SK-N-SH (cell line): ENCODE results near the gene CTU1. TPM values are rescaled to one million over a fixed set of nuclear protein-coding genes. Genes with fewer than 3 reads are reported as not detected.

Source experiments
- CTCF ChIA-PET: fragments of 300-600, 350-600 bp; formaldehyde crosslinking; extraction: SDS; loops from one replicate; lab custom pipeline; 2021; lab: Yijun Ruan, JAX
- POLR2A ChIA-PET: fragments of 350-600 bp; sonication (Branson Sonifier 250); formaldehyde crosslinking; extraction: SDS; loops from one replicate; lab custom pipeline; 2020; ENCODE audit warnings: antibody characterized with exemption, inconsistent platforms; lab: Yijun Ruan, JAX
- DNase-seq: peaks from one replicate; pipeline ENCODE4 v3.0.0; 2012
- H2AFZ ChIP-seq: fragments of 200-600 bp; sonication (generic); 2 replicates; pipeline ENCODE4 v1.8.1; 2016; ENCODE audit warnings: antibody characterized with exemption, mild to moderate bottlenecking, low read depth
- H3F3A ChIP-seq: fragments of 200-600 bp; sonication (generic); replicated peaks from 2 replicates; pipeline ENCODE3; 2016; ENCODE audit warnings: antibody characterized with exemption, mild to moderate bottlenecking; ENCODE audit not compliant: insufficient read depth
- H3K27ac ChIP-seq, 2 experiments: fragments of 200-500 bp in 1 of 2; fragments of 200-600 bp in 1 of 2; sonication (Bioruptor generic) in 1 of 2; sonication (generic), shearing (Covaris generic) in 1 of 2; 2 replicates each; pipeline versions ENCODE4 v1.5.1 to v1.6.1; 2014 to 2016; ENCODE audit warnings: low read depth in 2 of 2, inconsistent platforms in 1 of 2, low read length in 1 of 2, mild to moderate bottlenecking in 1 of 2, mixed read lengths in 1 of 2
- H3K27me3 ChIP-seq: fragments of 200-600 bp; sonication (generic), shearing (Covaris generic); 2 replicates; pipeline ENCODE4 v1.6.1; 2016; ENCODE audit warnings: mixed run types; ENCODE audit not compliant: insufficient read depth
- H3K36me3 ChIP-seq, 2 experiments: fragments of 200-500 bp in 1 of 2; fragments of 200-600 bp in 1 of 2; sonication (Bioruptor generic) in 1 of 2; sonication (generic) in 1 of 2; replicated peaks in 1 of 2; 2 replicates each; pipeline versions ENCODE3 to v1.5.1; 2014 to 2016; ENCODE audit warnings: low read length in 1 of 2, mild to moderate bottlenecking in 1 of 2; ENCODE audit not compliant: insufficient read depth in 2 of 2, control insufficient read depth in 1 of 2
- H3K4me1 ChIP-seq, 2 experiments: fragments of 200-500 bp in 1 of 2; fragments of 200-600 bp in 1 of 2; sonication (Bioruptor generic) in 1 of 2; sonication (generic), shearing (Covaris generic) in 1 of 2; 2 replicates each; pipeline versions ENCODE4 v1.5.1 to v1.6.1; 2014 to 2016; ENCODE audit warnings: low read depth in 1 of 2, low read length in 1 of 2, mixed run types in 1 of 2; ENCODE audit not compliant: insufficient read depth in 2 of 2, control insufficient read depth in 1 of 2
- H3K4me2 ChIP-seq: fragments of 200-600 bp; sonication (generic), shearing (Covaris generic); 2 replicates; pipeline ENCODE4 v1.6.1; 2017; ENCODE audit warnings: mixed run types
- H3K4me3 ChIP-seq, 2 experiments: fragments of 200-500 bp in 1 of 2; fragments of 200-600 bp in 1 of 2; sonication (Bioruptor generic) in 1 of 2; sonication (generic), shearing (Covaris generic) in 1 of 2; 2 replicates each; pipeline versions ENCODE4 v1.5.1 to v1.8.1; 2014 to 2016; ENCODE audit warnings: low read depth in 2 of 2, inconsistent platforms in 1 of 2, low read length in 1 of 2, mild to moderate bottlenecking in 1 of 2, mixed read lengths in 1 of 2, moderate library complexity in 1 of 2
- H3K79me2 ChIP-seq: fragments of 200-600 bp; sonication (generic); 2 replicates; pipeline ENCODE4 v1.8.1; 2017; ENCODE audit warnings: mild to moderate bottlenecking; ENCODE audit not compliant: insufficient read depth
- H3K9ac ChIP-seq: fragments of 200-600 bp; sonication (generic); 2 replicates; pipeline ENCODE4 v1.6.1; 2017; ENCODE audit warnings: mixed run types
- H3K9me2 ChIP-seq: fragments of 200-600 bp; sonication (generic); 2 replicates; pipeline ENCODE4 v1.6.1; 2017; ENCODE audit warnings: mixed run types
- H3K9me3 ChIP-seq: fragments of 200-600 bp; sonication (generic); 2 replicates; pipeline ENCODE4 v1.6.1; 2017; ENCODE audit warnings: mixed run types, mild to moderate bottlenecking, moderate library complexity
- H4K20me1 ChIP-seq: fragments of 200-600 bp; sonication (generic); 2 replicates; pipeline ENCODE4 v1.6.1; 2017; ENCODE audit warnings: mild to moderate bottlenecking, mixed run types; ENCODE audit not compliant: insufficient read depth
- ELF1 ChIP-seq: IDR thresholded peaks from 2 replicates; pipeline ENCODE4 v1.4.0; 2012
- EZH2phosphoT487 ChIP-seq: fragments of 200-600 bp; sonication (generic); IDR thresholded peaks from 2 replicates; pipeline ENCODE4 v1.6.1; 2017; ENCODE audit warnings: low read depth, mixed run types, mild to moderate bottlenecking, antibody characterized with exemption, moderate library complexity, borderline replicate concordance
- FOXM1 ChIP-seq: IDR thresholded peaks from 2 replicates; pipeline ENCODE4 v1.4.0; 2012; ENCODE audit warnings: low read depth, mild to moderate bottlenecking
- GATA2 ChIP-seq: sonication (generic); formaldehyde crosslinking; IDR thresholded peaks from 2 replicates; pipeline ENCODE4 v1.5.0; 2020; ENCODE audit warnings: mild to moderate bottlenecking, missing genetic modification reagents
- MXI1 ChIP-seq: IDR thresholded peaks from 2 replicates; pipeline ENCODE4 v1.6.1; 2012; ENCODE audit warnings: mild to moderate bottlenecking, low read depth, low read length, improper control_type of control experiment
- NFIC ChIP-seq: IDR thresholded peaks from 2 replicates; pipeline ENCODE4 v1.4.0; 2012; ENCODE audit warnings: borderline replicate concordance
- POLR2AphosphoS5 ChIP-seq: IDR thresholded peaks from 2 replicates; pipeline ENCODE4 v1.6.1; 2012; ENCODE audit warnings: low read depth, low read length
- RAD21 ChIP-seq: IDR thresholded peaks from 2 replicates; pipeline ENCODE4 v1.6.1; 2012; ENCODE audit warnings: mild to moderate bottlenecking, low read length
- RFX5 ChIP-seq: IDR thresholded peaks from 2 replicates; pipeline ENCODE4 v1.6.1; 2012; ENCODE audit warnings: mild to moderate bottlenecking, improper control_type of control experiment, low read length
- SMC3 ChIP-seq: IDR thresholded peaks from 2 replicates; pipeline ENCODE4 v1.6.1; 2012; ENCODE audit warnings: low read depth, low read length, improper control_type of control experiment
- TAF1 ChIP-seq: IDR thresholded peaks from 2 replicates; pipeline ENCODE4 v1.6.1; 2012; ENCODE audit warnings: low read depth, mild to moderate bottlenecking, low read length, moderate library complexity, borderline replicate concordance
- TCF12 ChIP-seq: IDR thresholded peaks from 2 replicates; pipeline ENCODE4 v1.4.0; 2012
- YY1 ChIP-seq: IDR thresholded peaks from 2 replicates; pipeline ENCODE4 v1.4.0; 2012; ENCODE audit warnings: low read depth, mild to moderate bottlenecking
- WGBS: methylation state at CpG from one replicate; pipeline ENCODE4 v1.1.6; 2017; ENCODE audit warnings: low lambda C conversion rate; 5-methylcytosine and 5-hydroxymethylcytosine counted together
- polyA plus RNA-seq, 3 experiments: library from polyadenylated mRNA; depleted of rRNA; stranded (reverse); fragments of >200 nt; gene quantifications; 2 replicates each; pipeline ENCODE4 v1.2.3, GENCODE V29; 2012
- TF ChIP-seq, protein P1 (sequence below): fragments of 200-600 bp; sonication (generic); IDR thresholded peaks from 2 replicates; pipeline ENCODE4 v1.6.1; 2017; ENCODE audit warnings: antibody characterized with exemption, mild to moderate bottlenecking, moderate library complexity
- TF ChIP-seq, protein P2 (sequence below): IDR thresholded peaks from 2 replicates; pipeline ENCODE4 v1.4.0; 2012; ENCODE audit warnings: low read depth, borderline replicate concordance
- TF ChIP-seq, protein P3 (sequence below): fragments of 150-350 bp; IDR thresholded peaks from 2 replicates; pipeline ENCODE4 v1.6.1; 2017; ENCODE audit warnings: antibody characterized with exemption, low read length, low read depth, borderline replicate concordance

Gene CTU1
- polyA plus RNA-seq, 1 of the 3 experiments (the other 2 are of a cell fraction) = 8.8 TPM

DNA sequence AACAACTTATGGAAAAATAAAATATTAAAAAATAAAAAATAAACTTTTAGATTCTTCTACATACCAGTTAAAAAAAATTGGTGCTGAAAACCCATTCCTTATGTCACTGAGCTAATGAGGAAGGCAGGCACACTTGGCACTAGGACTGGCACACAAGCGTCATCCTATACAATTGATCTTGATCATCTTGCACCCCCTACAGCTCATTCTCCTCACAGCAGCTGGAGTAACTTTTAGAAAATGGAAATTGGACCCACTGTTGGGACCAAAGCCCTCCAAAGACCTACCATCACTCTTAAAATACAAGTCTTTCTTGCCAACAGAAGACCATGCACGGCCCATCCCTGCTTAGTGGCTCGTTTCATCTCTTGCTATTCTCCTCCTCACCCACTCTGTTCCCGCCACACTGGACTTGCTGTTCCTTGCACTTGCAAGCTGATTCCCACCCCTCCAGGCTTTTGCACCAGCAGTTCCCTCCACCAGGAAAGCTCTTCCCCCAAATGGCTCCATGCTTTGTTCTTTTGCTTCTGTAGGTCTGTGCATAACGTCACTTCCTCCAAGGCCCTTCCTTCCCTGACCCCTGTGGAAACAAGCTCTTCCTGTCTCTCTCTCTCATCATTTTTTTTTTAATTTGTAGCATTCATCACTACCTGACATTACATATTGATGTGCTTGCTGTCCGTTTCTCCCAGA, 11.6 kb downstream of the CTU1 start:
- TF ChIP-seq RAD21 (no peak), FOXM1 (no peak), MXI1 (no peak), GATA2 (no peak), TCF12 (no peak)
- TF ChIP-seq, protein P1, sequence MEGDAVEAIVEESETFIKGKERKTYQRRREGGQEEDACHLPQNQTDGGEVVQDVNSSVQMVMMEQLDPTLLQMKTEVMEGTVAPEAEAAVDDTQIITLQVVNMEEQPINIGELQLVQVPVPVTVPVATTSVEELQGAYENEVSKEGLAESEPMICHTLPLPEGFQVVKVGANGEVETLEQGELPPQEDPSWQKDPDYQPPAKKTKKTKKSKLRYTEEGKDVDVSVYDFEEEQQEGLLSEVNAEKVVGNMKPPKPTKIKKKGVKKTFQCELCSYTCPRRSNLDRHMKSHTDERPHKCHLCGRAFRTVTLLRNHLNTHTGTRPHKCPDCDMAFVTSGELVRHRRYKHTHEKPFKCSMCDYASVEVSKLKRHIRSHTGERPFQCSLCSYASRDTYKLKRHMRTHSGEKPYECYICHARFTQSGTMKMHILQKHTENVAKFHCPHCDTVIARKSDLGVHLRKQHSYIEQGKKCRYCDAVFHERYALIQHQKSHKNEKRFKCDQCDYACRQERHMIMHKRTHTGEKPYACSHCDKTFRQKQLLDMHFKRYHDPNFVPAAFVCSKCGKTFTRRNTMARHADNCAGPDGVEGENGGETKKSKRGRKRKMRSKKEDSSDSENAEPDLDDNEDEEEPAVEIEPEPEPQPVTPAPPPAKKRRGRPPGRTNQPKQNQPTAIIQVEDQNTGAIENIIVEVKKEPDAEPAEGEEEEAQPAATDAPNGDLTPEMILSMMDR = peak; percentile 31; the same call in 1 of the 2 replicates
- Histone ChIP-seq H2AFZ (no peak overlapping the region), H3K27ac (no peak overlapping the region), H3K27me3 (no peaks in the 10 kb centered on the region), H3K4me3 (no peak overlapping the region), H3K36me3 (peaks cover 5 to 18% of the 10 kb centered on the region in 2 experiments), H3K4me1 (no peaks in the 10 kb centered on the region; a peak in 1 of 4 replicates), H3K4me2 (no peak overlapping the region), H3K9me2 (no peaks in the 10 kb centered on the region), H3F3A (no peaks in the 10 kb centered on the region), H3K9ac (no peak overlapping the region), H4K20me1 (peaks cover 17% of the 10 kb centered on the region; the same call in 1 of the 2 replicates), H3K79me2 (peaks cover 7% of the 10 kb centered on the region; the same call in 1 of the 2 replicates), H3K9me3 (no peaks in the 10 kb centered on the region)
- WGBS = 90% methylated on average over 6 of the region's 6 CpGs
- DNase-seq = no peak
- CTCF ChIA-PET = interaction anchor here (0.9 to 4.2 kb wide), 11 partner anchors 8 to 166 kb away, joined by 3 to 30 read pairs (median 3); partner anchors contain the start of genes CTU1 and KLK10
- POLR2A ChIA-PET = no interaction called here

DNA sequence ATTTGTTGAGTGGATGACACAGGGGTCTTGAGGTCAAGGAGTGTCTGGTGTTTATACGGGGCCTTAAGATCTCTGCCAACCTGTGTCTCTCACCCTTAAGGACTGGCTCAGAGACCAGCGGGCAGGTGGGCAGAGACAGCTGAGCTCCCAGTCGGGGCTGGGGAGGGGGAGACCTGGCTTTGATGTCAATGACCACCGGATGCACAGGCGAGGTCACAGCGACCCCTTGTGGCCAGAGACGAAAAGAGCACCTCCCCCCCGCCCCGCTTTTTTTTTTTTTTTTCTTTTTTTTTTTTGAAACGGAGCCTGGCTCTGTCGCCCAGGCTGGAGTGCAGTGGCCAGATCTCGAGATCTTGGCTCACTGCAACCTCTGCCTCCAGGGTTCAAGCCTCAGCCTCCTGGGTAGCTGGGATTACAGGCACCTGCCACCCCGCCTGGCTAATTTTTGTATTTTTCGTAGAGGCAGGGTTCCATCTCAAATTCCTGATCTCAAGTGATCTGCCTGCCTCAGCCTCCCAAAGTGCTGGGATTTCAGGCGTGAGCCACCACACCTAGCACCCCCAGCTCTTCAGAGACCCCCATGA, 13.4 kb downstream of the CTU1 start:
- Histone ChIP-seq H3K36me3 (peaks cover 2 to 13% of the 10 kb centered on the region in 2 experiments), H2AFZ (no peak overlapping the region)

More for the DNA sequence above, 13.4 kb downstream of the CTU1 start:
- no peaks in the 10 kb centered on the region; a peak in 1 of 4 replicates for H3K4me1 ChIP-seq
- H3K27ac ChIP-seq = no peak overlapping the region
- POLR2A ChIA-PET = interaction anchor here (0.5 kb wide), 1 partner anchor 150 kb away, joined by 3 read pairs; no protein-coding TSS in a partner anchor
- H3K79me2 ChIP-seq = no peaks in the 10 kb centered on the region
- no peaks in the 10 kb centered on the region for H3F3A ChIP-seq
- DNase-seq = peak; percentile 89
- WGBS = 35% methylated on average over 15 of the region's 15 CpGs
- no peak overlapping the region for H3K4me2 ChIP-seq
- no peaks in the 10 kb centered on the region for H3K9me3 ChIP-seq
- H3K4me3 ChIP-seq = no peak overlapping the region; a peak in 1 of 4 replicates
- CTCF ChIA-PET = interaction anchor here (0.6 to 4.2 kb wide), 10 partner anchors 9 to 78 kb away, joined by 3 to 30 read pairs (median 4); no protein-coding TSS in a partner anchor
- peaks cover 10% of the 10 kb centered on the region; the same call in 1 of the 2 replicates for H4K20me1 ChIP-seq
- TF ChIP-seq TAF1 (no peak), ELF1 (no peak), POLR2AphosphoS5 (no peak), RAD21 (peak; percentile 63), YY1 (no peak), NFIC (no peak), SMC3 (no peak), RFX5 (no peak), EZH2phosphoT487 (no peak)
- TF ChIP-seq, protein P1 = peak; percentile 74
- TF ChIP-seq, protein P2, sequence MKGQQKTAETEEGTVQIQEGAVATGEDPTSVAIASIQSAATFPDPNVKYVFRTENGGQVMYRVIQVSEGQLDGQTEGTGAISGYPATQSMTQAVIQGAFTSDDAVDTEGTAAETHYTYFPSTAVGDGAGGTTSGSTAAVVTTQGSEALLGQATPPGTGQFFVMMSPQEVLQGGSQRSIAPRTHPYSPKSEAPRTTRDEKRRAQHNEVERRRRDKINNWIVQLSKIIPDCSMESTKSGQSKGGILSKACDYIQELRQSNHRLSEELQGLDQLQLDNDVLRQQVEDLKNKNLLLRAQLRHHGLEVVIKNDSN = no peak
- TF ChIP-seq, protein P3, sequence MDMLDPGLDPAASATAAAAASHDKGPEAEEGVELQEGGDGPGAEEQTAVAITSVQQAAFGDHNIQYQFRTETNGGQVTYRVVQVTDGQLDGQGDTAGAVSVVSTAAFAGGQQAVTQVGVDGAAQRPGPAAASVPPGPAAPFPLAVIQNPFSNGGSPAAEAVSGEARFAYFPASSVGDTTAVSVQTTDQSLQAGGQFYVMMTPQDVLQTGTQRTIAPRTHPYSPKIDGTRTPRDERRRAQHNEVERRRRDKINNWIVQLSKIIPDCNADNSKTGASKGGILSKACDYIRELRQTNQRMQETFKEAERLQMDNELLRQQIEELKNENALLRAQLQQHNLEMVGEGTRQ = no peak
- TF ChIP-seq, all 33 proteins: peak for 2
- Histone ChIP-seq H3K27me3 (no peaks in the 10 kb centered on the region), H3K9ac (no peak overlapping the region), H3K9me2 (no peaks in the 10 kb centered on the region)
